GM12878 (cell line): ENCODE results near the gene DPM1. TPM values are rescaled to one million over a fixed set of nuclear protein-coding genes. Genes with fewer than 3 reads are reported as not detected.
A peak's percentile ranks its signal among the peaks of the same experiment; 100 is the strongest.

ENCODE experiments used
- ATAC-seq: fragments of 200-7000 bp; cut with Tn5 transposase; 3 replicates; pipeline ENCODE4 v1.9.1; 2020; ENCODE audit warnings: mild to moderate bottlenecking, moderate library complexity
- BruUV-seq: library from RNA; stranded (reverse); fragments of 400-500 nt; replicated peaks from 2 replicates; lab custom pipeline; 2021; lab: Mats Ljungman, UMichigan
- CTCF ChIA-PET: fragments of 300-600 bp; sonication (Branson Sonifier 250); formaldehyde crosslinking; extraction: SDS; loops from one replicate; lab custom pipeline; 2021; ENCODE audit warnings: inconsistent platforms; lab: Yijun Ruan, JAX
- POLR2A ChIA-PET: fragments of 350-600 bp; formaldehyde crosslinking; extraction: SDS; loops from one replicate; lab custom pipeline; 2021; ENCODE audit warnings: inconsistent platforms; lab: Charles Lee
- RAD21 ChIA-PET: fragments of 300-600 bp; sonication (Branson Sonifier 250); formaldehyde crosslinking; loops from one replicate; lab custom pipeline; 2023; ENCODE audit warnings: antibody characterized with exemption; ENCODE audit not compliant: unreplicated experiment; lab: Charles Lee
- SMC1A ChIA-PET: fragments of 300-600 bp; sonication (Branson Sonifier 250); formaldehyde crosslinking; loops from one replicate; lab custom pipeline; 2023; ENCODE audit not compliant: unreplicated experiment, uncharacterized antibody; lab: Charles Lee
- DNase-seq: peaks from one replicate; pipeline ENCODE4 v3.0.0-alpha.2; 2011; ENCODE audit warnings: low read depth, low spot score
- FAIRE-seq: peaks from 3 replicates; lab custom pipeline; 2011; peaks lifted over from hg19 to GRCh38; lab: Jason Lieb, UNC
- H2AFZ ChIP-seq: 2 replicates; pipeline ENCODE4 v1.6.0; 2011; ENCODE audit warnings: low read depth, low read length, control low read depth; ENCODE audit not compliant: control insufficient read depth
- H3K27ac ChIP-seq: 2 replicates; pipeline ENCODE4 v1.5.1; 2011; ENCODE audit warnings: control low read depth; ENCODE audit not compliant: control insufficient read depth, insufficient read depth
- H3K27me3 ChIP-seq, 2 experiments: replicated peaks in 1 of 2; 2 replicates each; pipeline versions ENCODE4 v1.6.0 to v1.6.1; 2011; ENCODE audit warnings: low read length in 1 of 2; ENCODE audit not compliant: control insufficient read depth in 2 of 2, insufficient read depth in 2 of 2
- H3K36me3 ChIP-seq, 2 experiments: 2 replicates each; pipeline ENCODE4 v1.5.1; 2011; ENCODE audit warnings: low read length in 1 of 2; ENCODE audit not compliant: control insufficient read depth in 2 of 2, insufficient read depth in 2 of 2
- H3K4me1 ChIP-seq: 2 replicates; pipeline ENCODE4 v1.6.1; 2011; ENCODE audit warnings: mild to moderate bottlenecking, low read length, moderate library complexity, mixed read lengths; ENCODE audit not compliant: control insufficient read depth, insufficient read depth
- H3K4me2 ChIP-seq: 2 replicates; pipeline ENCODE4 v1.6.0; 2011; ENCODE audit warnings: control low read depth; ENCODE audit not compliant: control insufficient read depth, insufficient read depth
- H3K4me3 ChIP-seq: fragments of 200-600 bp; sonication (generic); 2 replicates; pipeline ENCODE4 v1.5.1; 2016
- H3K79me2 ChIP-seq: 2 replicates; pipeline ENCODE4 v1.6.0; 2011; ENCODE audit warnings: low read length; ENCODE audit not compliant: control insufficient read depth, insufficient read depth
- H3K9ac ChIP-seq: 2 replicates; pipeline ENCODE4 v1.8.0; 2011; ENCODE audit warnings: low read length, control low read depth, mixed read lengths; ENCODE audit not compliant: control insufficient read depth, insufficient read depth
- H3K9me3 ChIP-seq: replicated peaks from 3 replicates; pipeline ENCODE4 v1.5.1; 2011; ENCODE audit warnings: mild to moderate bottlenecking, low read length; ENCODE audit not compliant: control insufficient read depth, insufficient read depth
- H4K20me1 ChIP-seq: 2 replicates; pipeline ENCODE4 v1.6.0; 2011; ENCODE audit not compliant: control insufficient read depth, insufficient read depth
- BACH1 ChIP-seq: fragments of 450-650 bp; IDR thresholded peaks from 2 replicates; pipeline ENCODE4 v1.6.1; 2017; ENCODE audit warnings: mild to moderate bottlenecking, borderline replicate concordance
- FOS ChIP-seq: IDR thresholded peaks from 3 replicates; pipeline ENCODE4 v1.6.1; 2011; ENCODE audit warnings: borderline replicate concordance; ENCODE audit not compliant: insufficient read length; ENCODE audit errors: extremely low read depth
- FOXK2 ChIP-seq: fragments of 450-650 bp; IDR thresholded peaks from 2 replicates; pipeline ENCODE4 v1.6.1; 2017; ENCODE audit warnings: mild to moderate bottlenecking, moderate library complexity
- MTA2 ChIP-seq: fragments of 450-650 bp; IDR thresholded peaks from 2 replicates; pipeline ENCODE4 v1.6.1; 2016; ENCODE audit warnings: low read depth, mild to moderate bottlenecking, moderate library complexity
- MTA3 ChIP-seq: IDR thresholded peaks from 2 replicates; pipeline ENCODE4 v1.6.1; 2012; ENCODE audit warnings: low read length, inconsistent platforms, borderline replicate concordance
- RB1 ChIP-seq: fragments of 450-650 bp; formaldehyde crosslinking; IDR thresholded peaks from 2 replicates; pipeline ENCODE4 v1.6.1; 2017; ENCODE audit warnings: mild to moderate bottlenecking, borderline replicate concordance
- SPI1 ChIP-seq: IDR thresholded peaks from 2 replicates; pipeline ENCODE4 v1.6.1; 2011; ENCODE audit warnings: low read depth, mild to moderate bottlenecking, low read length, moderate library complexity, borderline replicate concordance; ENCODE audit not compliant: insufficient read depth
- WRNIP1 ChIP-seq: IDR thresholded peaks from 2 replicates; pipeline ENCODE4 v1.6.1; 2011; ENCODE audit warnings: low read depth, low read length, improper control_type of control experiment, borderline replicate concordance
- WGBS: methylation state at CpG from one replicate; pipeline ENCODE4 v1.1.6; 2016; ENCODE audit warnings: low lambda C conversion rate; ENCODE audit not compliant: insufficient replicate concordance, insufficient coverage; ENCODE audit errors: missing lambda C conversion rate; 5-methylcytosine and 5-hydroxymethylcytosine counted together
- in situ Hi-C: fragments of 300-500 bp; cut with MboI; formaldehyde crosslinking; loops from 9 replicates; pipeline ENCODE4 v1.14.3; 2018; ENCODE audit warnings: mixed read lengths
- intact Hi-C: fragments of 100-400 bp; cut with micrococcal nuclease; formaldehyde crosslinking; loops from one replicate; pipeline ENCODE4 v1.14.2; 2022; ENCODE audit not compliant: unreplicated experiment
- polyA plus RNA-seq, 11 experiments: library from polyadenylated mRNA; depleted of rRNA in 4 of 11; unstranded in 6 of 11; stranded (reverse) in 5 of 11; fragments of >200 nt; fragmentation: Nextera tagmentation in 4 of 11; fragmentation: Illumina TruSeq in 1 of 11; extraction: Ambion mirVana in 4 of 11; extraction: Trizol in 1 of 11; gene quantifications; 1 replicate in 1 of 11; 2 replicates in 10 of 11; pipeline versions ENCODE4 v1.2.1 to v1.2.3, GENCODE V29; 2011 to 2016; ENCODE audit warnings: inconsistent platforms in 2 of 11, missing spikeins in 2 of 11, low read depth in 1 of 11
- total RNA-seq, 4 experiments: library from RNA; depleted of rRNA in 3 of 4; stranded (reverse); fragments of >200 nt in 3 of 4; fragmentation: Illumina TruSeq in 1 of 4; extraction: Trizol in 1 of 4; gene quantifications; 2 replicates each; pipeline versions ENCODE4 v1.2.1 to v1.2.3, GENCODE V29; 2013 to 2021
- TF ChIP-seq, protein P1 (sequence below): IDR thresholded peaks from 2 replicates; pipeline ENCODE4 v1.6.1; 2011; ENCODE audit warnings: low read depth, low read length, improper control_type of control experiment, borderline replicate concordance
- TF ChIP-seq, protein P2 (sequence below): fragments of 450-650 bp; IDR thresholded peaks from 2 replicates; pipeline ENCODE4 v1.6.1; 2016; ENCODE audit warnings: mild to moderate bottlenecking, moderate library complexity, borderline replicate concordance
- TF ChIP-seq, protein P3 (sequence below): fragments of 450-650 bp; formaldehyde crosslinking; IDR thresholded peaks from 2 replicates; pipeline ENCODE4 v1.4.0; 2022; ENCODE audit warnings: mild to moderate bottlenecking, moderate library complexity
- TF ChIP-seq, protein P4 (sequence below): fragments of 450-650 bp; IDR thresholded peaks from 2 replicates; pipeline ENCODE4 v1.6.1; 2017; ENCODE audit warnings: borderline replicate concordance

Gene DPM1
- total and polyA plus RNA-seq, 10 of the 15 experiments (the other 5 are each of a cell fraction or from before 2014, with no cell fraction given): 53.3 to 167 (median 108) TPM

DNA sequence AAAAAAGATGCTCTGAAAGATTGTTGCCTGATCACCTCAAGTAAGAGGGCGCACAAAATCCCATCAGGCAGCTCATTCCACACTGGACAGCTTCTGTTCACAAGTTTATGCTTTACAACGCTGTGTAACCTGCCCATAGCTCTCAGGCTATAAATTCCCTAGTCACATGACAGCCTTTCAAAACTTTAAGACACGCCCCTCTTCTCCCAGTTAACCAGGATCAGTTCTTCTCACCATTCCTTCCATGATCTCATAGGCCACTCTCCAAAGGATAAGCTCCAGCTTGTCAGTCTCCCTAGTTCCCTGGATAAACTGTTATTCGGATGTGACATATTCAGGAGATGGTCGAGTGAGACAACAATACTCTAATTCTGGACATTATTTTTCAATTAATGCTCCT lies 42.1 kb downstream of the DPM1 start (continued):
- no peak for TF ChIP-seq SPI1
- TF ChIP-seq WRNIP1: no peak
- TF ChIP-seq, protein P1, sequence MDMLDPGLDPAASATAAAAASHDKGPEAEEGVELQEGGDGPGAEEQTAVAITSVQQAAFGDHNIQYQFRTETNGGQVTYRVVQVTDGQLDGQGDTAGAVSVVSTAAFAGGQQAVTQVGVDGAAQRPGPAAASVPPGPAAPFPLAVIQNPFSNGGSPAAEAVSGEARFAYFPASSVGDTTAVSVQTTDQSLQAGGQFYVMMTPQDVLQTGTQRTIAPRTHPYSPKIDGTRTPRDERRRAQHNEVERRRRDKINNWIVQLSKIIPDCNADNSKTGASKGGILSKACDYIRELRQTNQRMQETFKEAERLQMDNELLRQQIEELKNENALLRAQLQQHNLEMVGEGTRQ: no peak
- TF ChIP-seq, all 136 proteins: peak for 0

DNA sequence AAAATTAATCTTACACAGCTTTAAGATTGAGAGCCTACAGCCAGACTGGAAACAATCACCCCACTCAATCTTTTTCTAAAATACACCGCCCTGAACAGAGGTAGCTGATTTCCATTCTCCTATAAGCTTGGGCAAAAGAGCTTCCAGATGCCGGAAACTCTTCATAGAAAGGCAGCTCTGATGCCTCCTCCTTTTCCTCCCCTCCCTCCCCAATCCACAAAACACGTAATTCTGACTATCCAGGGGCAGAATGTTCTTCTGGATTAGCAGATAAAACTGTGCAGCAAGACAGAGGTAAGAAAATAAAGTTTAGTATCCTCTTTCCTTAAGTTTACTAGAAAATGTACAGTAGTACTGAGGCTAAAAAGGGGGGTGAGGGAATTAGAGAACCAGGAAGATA lies 42.9 kb downstream of the DPM1 start:
- CTCF ChIA-PET: interaction anchor here (0.8 to 4.9 kb wide), 8 partner anchors 12 to 336 kb away, joined by 3 to 91 read pairs (median 6); partner anchors contain the start of genes ADNP and BCAS4
- 37% methylated on average over 3 of the region's 3 CpGs for WGBS
- H2AFZ ChIP-seq: no peak overlapping the region
- no peak overlapping the region for H3K4me3 ChIP-seq
- H3K9me3 ChIP-seq: no peaks in the 10 kb centered on the region
- no peak for ATAC-seq
- H3K36me3 ChIP-seq: peaks cover 5 to 22% of the 10 kb centered on the region in 2 experiments
- H3K4me1 ChIP-seq: peaks cover 70% of the 10 kb centered on the region
- H3K27ac ChIP-seq: peak overlapping the region; percentile 61
- RAD21 ChIA-PET: interaction anchor here (0.7 to 3.7 kb wide), 8 partner anchors 12 to 125 kb away, joined by 3 to 22 read pairs (median 7); partner anchors contain the start of genes ADNP and BCAS4
- no peaks in the 10 kb centered on the region for H3K27me3 ChIP-seq
- FAIRE-seq: no peak
- POLR2A ChIA-PET: interaction anchor here (0.9 to 4.1 kb wide), 6 partner anchors 9 to 121 kb away, joined by 3 to 26 read pairs (median 4); partner anchors contain the start of gene BCAS4
- SMC1A ChIA-PET: interaction anchor here (0.6 to 3.5 kb wide), 9 partner anchors 11 to 116 kb away, joined by 3 to 54 read pairs (median 4); partner anchors contain the start of gene ADNP
- peaks cover 13% of the 10 kb centered on the region for H4K20me1 ChIP-seq
- H3K9ac ChIP-seq: no peak overlapping the region
- DNase-seq: no peak
- BruUV-seq: no TSS peak
- in situ Hi-C loops (no loop called here), intact Hi-C loops (no loop called here)
- peaks cover 97% of the 10 kb centered on the region for H3K79me2 ChIP-seq
- H3K4me2 ChIP-seq: peak overlapping the region; percentile 66
- TF ChIP-seq MTA3 (no peak), RB1 (no peak), FOS (no peak), MTA2 (no peak), FOXK2 (no peak), BACH1 (no peak)
- TF ChIP-seq, protein P2, sequence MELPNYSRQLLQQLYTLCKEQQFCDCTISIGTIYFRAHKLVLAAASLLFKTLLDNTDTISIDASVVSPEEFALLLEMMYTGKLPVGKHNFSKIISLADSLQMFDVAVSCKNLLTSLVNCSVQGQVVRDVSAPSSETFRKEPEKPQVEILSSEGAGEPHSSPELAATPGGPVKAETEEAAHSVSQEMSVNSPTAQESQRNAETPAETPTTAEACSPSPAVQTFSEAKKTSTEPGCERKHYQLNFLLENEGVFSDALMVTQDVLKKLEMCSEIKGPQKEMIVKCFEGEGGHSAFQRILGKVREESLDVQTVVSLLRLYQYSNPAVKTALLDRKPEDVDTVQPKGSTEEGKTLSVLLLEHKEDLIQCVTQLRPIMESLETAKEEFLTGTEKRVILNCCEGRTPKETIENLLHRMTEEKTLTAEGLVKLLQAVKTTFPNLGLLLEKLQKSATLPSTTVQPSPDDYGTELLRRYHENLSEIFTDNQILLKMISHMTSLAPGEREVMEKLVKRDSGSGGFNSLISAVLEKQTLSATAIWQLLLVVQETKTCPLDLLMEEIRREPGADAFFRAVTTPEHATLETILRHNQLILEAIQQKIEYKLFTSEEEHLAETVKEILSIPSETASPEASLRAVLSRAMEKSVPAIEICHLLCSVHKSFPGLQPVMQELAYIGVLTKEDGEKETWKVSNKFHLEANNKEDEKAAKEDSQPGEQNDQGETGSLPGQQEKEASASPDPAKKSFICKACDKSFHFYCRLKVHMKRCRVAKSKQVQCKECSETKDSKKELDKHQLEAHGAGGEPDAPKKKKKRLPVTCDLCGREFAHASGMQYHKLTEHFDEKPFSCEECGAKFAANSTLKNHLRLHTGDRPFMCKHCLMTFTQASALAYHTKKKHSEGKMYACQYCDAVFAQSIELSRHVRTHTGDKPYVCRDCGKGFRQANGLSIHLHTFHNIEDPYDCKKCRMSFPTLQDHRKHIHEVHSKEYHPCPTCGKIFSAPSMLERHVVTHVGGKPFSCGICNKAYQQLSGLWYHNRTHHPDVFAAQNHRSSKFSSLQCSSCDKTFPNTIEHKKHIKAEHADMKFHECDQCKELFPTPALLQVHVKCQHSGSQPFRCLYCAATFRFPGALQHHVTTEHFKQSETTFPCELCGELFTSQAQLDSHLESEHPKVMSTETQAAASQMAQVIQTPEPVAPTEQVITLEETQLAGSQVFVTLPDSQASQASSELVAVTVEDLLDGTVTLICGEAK: no peak
- TF ChIP-seq, protein P3, sequence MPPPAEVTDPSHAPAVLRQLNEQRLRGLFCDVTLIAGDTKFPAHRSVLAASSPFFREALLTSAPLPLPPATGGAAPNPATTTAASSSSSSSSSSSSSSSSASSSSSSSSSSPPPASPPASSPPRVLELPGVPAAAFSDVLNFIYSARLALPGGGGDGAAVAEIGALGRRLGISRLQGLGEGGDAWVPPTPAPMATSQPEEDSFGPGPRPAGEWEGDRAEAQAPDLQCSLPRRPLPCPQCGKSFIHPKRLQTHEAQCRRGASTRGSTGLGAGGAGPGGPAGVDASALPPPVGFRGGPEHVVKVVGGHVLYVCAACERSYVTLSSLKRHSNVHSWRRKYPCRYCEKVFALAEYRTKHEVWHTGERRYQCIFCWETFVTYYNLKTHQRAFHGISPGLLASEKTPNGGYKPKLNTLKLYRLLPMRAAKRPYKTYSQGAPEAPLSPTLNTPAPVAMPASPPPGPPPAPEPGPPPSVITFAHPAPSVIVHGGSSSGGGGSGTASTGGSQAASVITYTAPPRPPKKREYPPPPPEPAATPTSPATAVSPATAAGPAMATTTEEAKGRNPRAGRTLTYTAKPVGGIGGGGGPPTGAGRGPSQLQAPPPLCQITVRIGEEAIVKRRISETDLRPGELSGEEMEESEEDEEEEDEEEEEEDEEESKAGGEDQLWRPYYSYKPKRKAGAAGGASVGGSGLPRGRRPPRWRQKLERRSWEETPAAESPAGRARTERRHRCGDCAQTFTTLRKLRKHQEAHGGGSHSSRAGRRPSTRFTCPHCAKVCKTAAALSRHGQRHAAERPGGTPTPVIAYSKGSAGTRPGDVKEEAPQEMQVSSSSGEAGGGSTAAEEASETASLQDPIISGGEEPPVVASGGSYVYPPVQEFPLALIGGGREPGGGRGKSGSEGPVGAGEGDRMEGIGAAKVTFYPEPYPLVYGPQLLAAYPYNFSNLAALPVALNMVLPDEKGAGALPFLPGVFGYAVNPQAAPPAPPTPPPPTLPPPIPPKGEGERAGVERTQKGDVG (CRISPR knock-in tag): no peak
- TF ChIP-seq, protein P4, sequence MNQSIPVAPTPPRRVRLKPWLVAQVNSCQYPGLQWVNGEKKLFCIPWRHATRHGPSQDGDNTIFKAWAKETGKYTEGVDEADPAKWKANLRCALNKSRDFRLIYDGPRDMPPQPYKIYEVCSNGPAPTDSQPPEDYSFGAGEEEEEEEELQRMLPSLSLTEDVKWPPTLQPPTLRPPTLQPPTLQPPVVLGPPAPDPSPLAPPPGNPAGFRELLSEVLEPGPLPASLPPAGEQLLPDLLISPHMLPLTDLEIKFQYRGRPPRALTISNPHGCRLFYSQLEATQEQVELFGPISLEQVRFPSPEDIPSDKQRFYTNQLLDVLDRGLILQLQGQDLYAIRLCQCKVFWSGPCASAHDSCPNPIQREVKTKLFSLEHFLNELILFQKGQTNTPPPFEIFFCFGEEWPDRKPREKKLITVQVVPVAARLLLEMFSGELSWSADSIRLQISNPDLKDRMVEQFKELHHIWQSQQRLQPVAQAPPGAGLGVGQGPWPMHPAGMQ: no peak
